HG03095 (cell line): ENCODE data around the gene PLS3.

ENCODE experiments used
- ATAC-seq: cut with Tn5 transposase; IDR thresholded peaks from one replicate; pipeline ENCODE4 v1.9.1; 2021; ENCODE audit warnings: moderate library complexity; ENCODE audit not compliant: unreplicated experiment

The PLS3 gene

DNA sequence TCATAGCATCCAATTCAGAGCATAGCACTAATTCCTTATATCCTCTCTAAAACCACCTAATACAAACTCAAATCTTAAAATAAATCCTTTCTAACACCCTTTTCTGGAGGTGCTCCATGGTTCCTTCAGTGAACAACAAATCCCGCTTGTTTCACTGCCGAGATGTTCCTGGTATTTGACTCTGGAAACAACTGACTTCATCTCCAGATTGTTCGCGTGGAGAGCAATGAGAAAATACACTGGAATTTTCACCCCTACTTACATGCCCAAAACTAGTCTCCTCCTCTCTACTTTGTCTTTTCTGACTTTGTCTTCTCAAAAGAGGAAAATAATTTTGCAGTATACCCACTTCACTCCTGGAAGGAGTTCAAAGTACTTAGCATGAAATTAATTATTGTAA lies 129.0 kb downstream of the PLS3 start:
- ATAC-seq, result no peak

DNA sequence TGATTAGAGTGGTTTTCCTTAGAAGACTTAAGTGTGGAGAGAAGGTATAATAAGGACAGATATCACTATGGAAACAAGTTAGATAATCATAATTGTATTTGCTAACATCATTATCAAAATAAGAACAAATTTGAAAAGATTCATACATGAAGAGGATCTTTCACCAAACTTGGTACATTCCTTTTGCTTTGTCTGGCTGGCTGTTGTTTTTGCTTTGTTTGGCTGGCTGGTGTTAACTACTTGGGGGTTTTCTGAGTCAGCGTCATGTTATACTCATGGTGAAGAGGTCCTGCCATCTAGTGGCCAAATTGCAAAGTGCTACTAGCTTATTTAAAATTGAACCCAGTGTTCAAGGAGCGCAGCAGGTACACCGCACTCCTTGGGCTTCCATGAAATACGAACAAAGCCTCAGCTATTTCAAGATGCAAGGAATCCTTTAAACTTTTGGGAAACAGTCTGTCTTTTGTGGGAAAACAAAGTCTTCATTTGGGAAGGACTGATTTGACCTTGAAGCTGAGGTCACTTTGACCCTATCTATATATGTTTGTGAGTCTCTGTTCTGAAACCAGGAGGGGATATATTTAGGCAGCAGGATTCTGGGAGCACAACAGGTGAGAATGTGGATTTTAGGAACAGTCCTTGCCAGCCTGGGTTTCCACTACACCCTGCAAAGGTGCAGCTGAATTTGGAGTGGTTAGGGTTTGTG lies 129.7 kb downstream of the PLS3 start:
- ATAC-seq, result peak; percentile 84

- no peak for ATAC-seq
Observed at GRCh38 chrX:115693476-115693875, 132.5 kb downstream of the PLS3 start.

- no peak for ATAC-seq
Observed at GRCh38 chrX:115694028-115694427, 133.1 kb downstream of the PLS3 start.

GRCh38 chrX:115696039-115696438 lies 135.1 kb downstream of the PLS3 start:
- no peak for ATAC-seq

DNA sequence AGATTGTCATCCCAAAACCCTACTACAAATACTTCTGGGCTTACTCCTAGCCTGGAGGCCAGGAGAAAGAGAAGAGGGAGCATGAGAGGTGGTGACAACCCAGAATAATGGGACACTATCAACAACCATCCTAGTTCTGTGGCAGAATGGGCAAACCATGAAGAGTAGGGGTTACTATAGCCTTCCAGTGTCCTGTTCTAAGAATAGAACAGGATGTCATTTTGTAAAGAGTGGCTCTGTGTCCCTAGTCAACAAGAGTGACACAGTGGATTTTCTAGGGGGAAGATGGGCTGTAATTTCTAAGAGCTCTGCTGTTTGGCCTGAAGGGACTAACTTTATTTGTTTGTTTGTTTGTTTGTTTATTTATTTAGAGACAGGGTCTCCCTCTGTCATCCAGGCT lies 136.0 kb downstream of the PLS3 start:
- ATAC-seq, result no peak

- ATAC-seq, result no peak
Observed at GRCh38 chrX:115697806-115698205, 136.8 kb downstream of the PLS3 start.
